IPS DF 19.7 (cell line): ENCODE results near the gene VAMP4.

ENCODE experiments used
- DNase-seq: peaks from one replicate; pipeline ENCODE4 v3.0.0-alpha.2; 2013; ENCODE audit warnings: low read depth, low spot score

Gene VAMP4

DNA sequence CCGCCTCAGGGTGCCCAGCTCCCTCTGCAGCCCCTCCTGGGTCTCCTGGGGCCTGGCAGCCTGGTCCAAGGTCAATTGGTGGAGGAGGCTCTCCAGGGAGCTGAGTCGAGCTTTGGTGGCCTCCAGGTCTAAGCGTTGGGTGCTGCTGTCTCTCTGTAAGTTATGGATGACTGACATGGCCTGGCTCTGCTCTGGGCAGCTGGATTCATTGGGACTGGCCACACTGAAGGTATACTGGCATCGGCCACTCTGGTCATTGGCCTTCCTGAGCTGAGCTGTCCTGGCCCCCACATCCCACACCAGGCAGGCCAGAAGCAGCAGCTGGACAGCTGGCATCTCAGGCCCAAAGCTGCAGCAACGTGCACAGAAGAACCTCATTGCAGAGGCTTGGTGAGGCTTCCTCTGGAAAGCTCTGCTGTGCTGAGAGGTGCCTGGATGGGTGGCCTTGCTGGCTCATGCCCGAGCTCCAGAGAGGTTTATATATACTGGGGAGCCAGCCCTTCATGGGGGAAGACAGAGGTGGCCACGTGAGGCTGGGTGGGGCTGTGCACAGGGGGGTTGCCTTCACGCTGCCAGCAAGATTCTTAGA, 89.5 kb downstream of the VAMP4 start, which contains the start of gene MYOC:
MYOC (minus strand) TSS at position 455 of the 589 bp plus-strand sequence; CDS start at position 378, 77 bp downstream.
- no peak for DNase-seq
